Astrocyte of the cerebellum (primary cell): ENCODE data around the gene DDI2.

Experiments used
- DNase-seq: peaks from one replicate; pipeline ENCODE4 v3.0.0-alpha.2; 2011; ENCODE audit warnings: low read depth
- H3K4me3 ChIP-seq: 2 replicates; pipeline ENCODE4 v1.5.1; 2011; ENCODE audit warnings: mild to moderate bottlenecking, low read depth, low read length, moderate library complexity
- in situ Hi-C: cut with HindIII; loops from 2 replicates; pipeline ENCODE4 v1.10.0; 2017; ENCODE audit warnings: low sequenced_read_pairs
- TF ChIP-seq, protein P1 (sequence below): IDR thresholded peaks from 2 replicates; pipeline ENCODE4 v1.5.1; 2012; ENCODE audit warnings: low read length, low read depth, moderate library complexity, mild to moderate bottlenecking; ENCODE audit errors: missing control alignments

DDI2 gene

GRCh38 chr1:15609631-15610030 lies 7.6 kb upstream of the DDI2 start:
- TF ChIP-seq, protein P1, sequence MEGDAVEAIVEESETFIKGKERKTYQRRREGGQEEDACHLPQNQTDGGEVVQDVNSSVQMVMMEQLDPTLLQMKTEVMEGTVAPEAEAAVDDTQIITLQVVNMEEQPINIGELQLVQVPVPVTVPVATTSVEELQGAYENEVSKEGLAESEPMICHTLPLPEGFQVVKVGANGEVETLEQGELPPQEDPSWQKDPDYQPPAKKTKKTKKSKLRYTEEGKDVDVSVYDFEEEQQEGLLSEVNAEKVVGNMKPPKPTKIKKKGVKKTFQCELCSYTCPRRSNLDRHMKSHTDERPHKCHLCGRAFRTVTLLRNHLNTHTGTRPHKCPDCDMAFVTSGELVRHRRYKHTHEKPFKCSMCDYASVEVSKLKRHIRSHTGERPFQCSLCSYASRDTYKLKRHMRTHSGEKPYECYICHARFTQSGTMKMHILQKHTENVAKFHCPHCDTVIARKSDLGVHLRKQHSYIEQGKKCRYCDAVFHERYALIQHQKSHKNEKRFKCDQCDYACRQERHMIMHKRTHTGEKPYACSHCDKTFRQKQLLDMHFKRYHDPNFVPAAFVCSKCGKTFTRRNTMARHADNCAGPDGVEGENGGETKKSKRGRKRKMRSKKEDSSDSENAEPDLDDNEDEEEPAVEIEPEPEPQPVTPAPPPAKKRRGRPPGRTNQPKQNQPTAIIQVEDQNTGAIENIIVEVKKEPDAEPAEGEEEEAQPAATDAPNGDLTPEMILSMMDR = no peak
- DNase-seq = no peak
- H3K4me3 ChIP-seq = no peak overlapping the region
- in situ Hi-C loops = no loop called here

DNA sequence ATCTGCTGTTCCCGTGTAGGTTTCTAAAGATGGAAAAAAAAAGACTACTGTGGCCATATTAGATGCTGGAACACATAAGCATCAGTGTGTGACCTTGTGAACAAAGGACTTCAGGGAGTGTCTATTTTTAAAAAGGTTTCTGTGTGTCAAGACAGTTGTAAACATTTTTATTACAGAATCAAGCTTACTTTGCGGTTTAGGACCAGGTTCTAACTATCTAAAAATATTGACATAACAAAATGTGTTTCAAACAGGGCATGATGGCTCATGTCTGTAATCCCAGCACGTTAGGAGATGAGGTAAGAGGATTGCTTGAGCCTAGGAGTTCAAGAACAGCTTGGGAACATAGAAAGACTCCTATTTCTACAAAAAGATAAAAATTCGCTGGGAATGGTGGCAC lies 7.1 kb upstream of the DDI2 start:
- no peak for DNase-seq
- TF ChIP-seq, protein P1 = no peak
- H3K4me3 ChIP-seq = no peak overlapping the region
- in situ Hi-C loops = no loop called here

DNA sequence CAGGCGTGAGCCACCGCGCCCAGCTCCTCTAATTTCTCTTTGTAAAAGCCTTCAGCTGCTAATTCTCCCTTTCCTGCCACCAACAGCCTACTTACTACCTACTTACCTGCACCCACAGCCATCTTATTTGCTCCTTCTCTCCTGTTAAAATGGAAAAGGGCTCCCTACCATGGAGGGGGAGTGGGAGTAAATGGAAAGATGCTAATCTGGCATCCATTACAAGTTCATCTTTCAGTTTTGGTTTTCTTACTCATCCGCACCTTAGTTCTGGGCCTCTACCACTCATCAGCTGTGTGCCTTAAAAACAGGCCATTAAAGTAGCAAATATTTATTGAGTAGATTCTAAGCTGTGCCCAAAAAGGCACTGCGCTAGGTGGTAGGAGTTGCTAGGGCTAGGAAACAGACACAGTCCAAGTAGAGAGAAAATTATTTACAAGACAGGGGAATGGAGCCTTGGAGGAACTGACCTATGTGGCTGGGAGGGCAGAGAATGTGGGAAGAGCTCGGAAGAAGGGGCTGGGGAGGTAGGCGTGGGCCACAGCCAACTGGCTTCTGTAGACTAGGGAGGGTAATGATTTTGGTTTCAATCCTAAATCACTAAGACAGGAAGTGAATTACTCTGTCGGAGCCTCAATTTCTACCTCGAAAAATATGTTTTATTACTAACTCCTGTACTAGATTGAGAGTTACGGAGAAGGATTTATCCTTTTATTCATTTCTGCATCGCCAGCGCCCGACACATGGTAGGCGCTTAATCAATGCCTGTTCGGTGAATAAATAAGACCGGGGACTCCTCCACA lies 685 bp upstream of the DDI2 start:
- no peak for DNase-seq
- TF ChIP-seq, protein P1 = no peak
- peak overlapping the region; percentile 43 for H3K4me3 ChIP-seq
- in situ Hi-C loops = no loop called here

DNA sequence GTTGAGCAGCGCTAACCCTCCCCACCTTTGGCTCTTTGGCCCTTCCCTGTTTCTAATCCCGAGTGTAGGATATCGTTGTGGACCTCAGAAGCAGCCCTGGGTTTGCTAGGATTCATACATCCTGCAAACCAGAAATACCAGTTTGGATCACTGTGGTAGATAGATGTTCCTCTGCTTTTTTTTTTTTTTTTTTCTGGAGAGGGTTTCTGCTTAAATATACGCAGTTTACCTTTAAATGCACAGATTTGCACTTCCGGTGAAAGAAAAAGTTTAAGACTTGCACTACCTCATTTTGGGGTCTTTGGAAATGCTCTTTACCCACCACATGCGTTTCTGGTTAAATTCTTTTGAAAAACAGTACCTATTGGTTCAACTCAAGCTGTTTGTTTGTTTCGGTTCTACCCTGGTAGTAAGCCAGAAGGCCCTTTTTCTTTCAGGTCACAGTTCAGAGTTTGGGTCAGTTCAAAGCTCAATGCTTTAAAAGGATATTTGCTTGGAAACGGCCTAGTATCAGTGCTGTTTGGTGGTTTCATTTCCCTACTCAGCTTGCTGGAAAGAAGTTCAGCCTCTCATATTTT lies 908 bp downstream of the DDI2 start:
- in situ Hi-C loops = no loop called here
- no peak for DNase-seq
- H3K4me3 ChIP-seq = peak overlapping the region; percentile 98
- TF ChIP-seq, protein P1 = no peak

GRCh38 chr1:15618655-15619525 lies 1.6 kb downstream of the DDI2 start:
- in situ Hi-C loops = no loop called here
- TF ChIP-seq, protein P1 = no peak
- no peak for DNase-seq
- H3K4me3 ChIP-seq = peak overlapping the region; percentile 98

- in situ Hi-C loops = no loop called here
- no peak for DNase-seq
- no peak overlapping the region for H3K4me3 ChIP-seq
- TF ChIP-seq, protein P1 = no peak
These were observed 2.9 kb downstream of the DDI2 start for GRCh38 chr1:15620155-15620545.
